Measurements from ENCODE around the gene KCTD12. TPM values are rescaled to one million over a fixed set of nuclear protein-coding genes. Genes with fewer than 3 reads are reported as not detected.
"Not testable (repeated sequence)": the region's sequence is repeated elsewhere in the genome, so short reads cannot be mapped to it uniquely, and the experiment has no call there.

KCTD12 gene
- total RNA-seq, 2 experiments from 2014 or later = 7.1 to 7.3 TPM

DNA sequence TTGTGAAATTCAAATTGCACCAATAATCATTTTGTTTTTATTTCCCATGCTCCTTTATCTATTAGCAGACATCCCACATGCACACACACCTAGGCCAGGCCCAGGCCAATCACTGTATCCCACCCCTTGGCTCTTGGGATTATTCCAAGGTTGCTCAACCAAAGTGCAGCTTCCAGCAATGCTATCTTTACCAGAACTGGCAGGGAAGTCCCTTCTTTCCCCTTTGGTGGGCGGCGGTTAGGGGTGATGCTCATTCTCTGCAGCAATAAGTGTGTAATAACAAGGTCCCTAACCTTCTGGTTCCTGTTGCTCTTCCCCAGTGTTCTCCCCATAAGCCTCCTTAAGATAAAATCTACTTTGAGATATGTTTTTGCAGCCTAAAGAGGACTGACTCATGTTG, 18.3 kb upstream of the KCTD12 start:
- Mint-ChIP-seq H3K9me3 (peaks cover 3% of the 10 kb centered on the region), H3K4me1 (no peaks in the 10 kb centered on the region), H3K27ac (no peak overlapping the region), H3K27me3 (peaks cover 25% of the 10 kb centered on the region), H3K4me3 (no peak overlapping the region), H3K36me3 (ENCODE audit: low read depth) (no peaks in the 10 kb centered on the region)
- ChIA-PET CTCF (interaction anchor here (0.7 to 3.1 kb wide), 14 partner anchors 8 to 1208 kb away, joined by 3 to 19 read pairs (median 5); partner anchors contain the start of gene KCTD12), POLR2A (interaction anchor here (1.4 kb wide), 1 partner anchor 19 kb away, joined by 6 read pairs; no protein-coding TSS in a partner anchor)
- no peak for DNase-seq

DNA sequence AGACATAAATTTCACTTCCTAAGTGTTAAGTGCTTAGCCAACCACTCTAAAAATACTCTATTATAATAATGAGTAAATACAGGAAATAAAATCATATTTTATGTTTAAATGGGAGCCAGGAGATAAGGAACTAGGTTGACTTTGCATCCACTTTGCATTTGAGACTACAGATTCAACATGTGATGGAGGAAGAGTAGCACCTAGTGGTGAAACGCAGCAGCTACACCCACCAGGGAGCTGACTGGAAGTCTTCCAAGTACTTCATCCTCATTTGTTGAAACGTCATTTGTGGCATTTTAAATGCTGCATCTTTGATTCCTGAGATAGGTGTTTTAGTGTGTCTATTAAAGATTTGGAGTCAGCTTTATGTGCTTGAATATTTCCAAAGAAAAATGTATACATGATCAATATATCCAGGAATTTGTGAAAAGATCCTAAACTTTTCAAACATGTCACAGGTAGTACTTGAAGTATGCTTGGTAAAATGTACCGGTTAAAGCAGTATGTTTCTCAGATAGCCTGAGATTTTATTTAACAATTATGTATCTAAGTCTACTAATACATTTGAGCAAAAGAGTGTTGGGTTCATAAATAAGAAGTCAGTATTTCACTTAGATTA, 17.4 kb upstream of the KCTD12 start:
- ChIA-PET POLR2A (interaction anchor here (1.4 kb wide), 1 partner anchor 18 kb away, joined by 6 read pairs; no protein-coding TSS in a partner anchor), CTCF (interaction anchor here (0.7 to 3.1 kb wide), 22 partner anchors 9 to 1208 kb away, joined by 3 to 19 read pairs (median 4); partner anchors contain the start of gene KCTD12)
- peak; percentile 73 for DNase-seq
- H3K9me3 Mint-ChIP-seq = peaks cover 11% of the 10 kb centered on the region
- no peak overlapping the region for H3K4me3 Mint-ChIP-seq
- no peak overlapping the region for H3K27ac Mint-ChIP-seq
- H3K36me3 Mint-ChIP-seq (ENCODE audit: low read depth) = peaks cover 5% of the 10 kb centered on the region
- peaks cover 31% of the 10 kb centered on the region for H3K27me3 Mint-ChIP-seq
- no peaks in the 10 kb centered on the region for H3K4me1 Mint-ChIP-seq

GRCh38 chr13:76899066-76899465, 12.9 kb upstream of the KCTD12 start:
- DNase-seq; H3K4me3 Mint-ChIP-seq; H3K27ac Mint-ChIP-seq; POLR2A ChIA-PET; H3K36me3 Mint-ChIP-seq (ENCODE audit: low read depth): not testable (repeated sequence)
- CTCF ChIA-PET = interaction anchor here (1.3 kb wide), 1 partner anchor 14 kb away, joined by 8 read pairs; the partner anchor contains the start of gene KCTD12
- peaks cover 11% of the 10 kb centered on the region for H3K9me3 Mint-ChIP-seq
- peaks cover 28% of the 10 kb centered on the region for H3K27me3 Mint-ChIP-seq
- peaks cover 12% of the 10 kb centered on the region for H3K4me1 Mint-ChIP-seq

GRCh38 chr13:76897171-76897570, 11.0 kb upstream of the KCTD12 start:
- H3K9me3 Mint-ChIP-seq = peaks cover 11% of the 10 kb centered on the region
- ChIA-PET CTCF (interaction anchor here (2.3 kb wide), 1 partner anchor 12 kb away, joined by 10 read pairs; no protein-coding TSS in a partner anchor), POLR2A (interaction anchor here (3.4 kb wide), 1 partner anchor 11 kb away, joined by 20 read pairs; the partner anchor contains the start of gene KCTD12)
- H3K4me3 Mint-ChIP-seq; H3K27ac Mint-ChIP-seq; H3K36me3 Mint-ChIP-seq (ENCODE audit: low read depth); DNase-seq: not testable (repeated sequence)
- peaks cover 30% of the 10 kb centered on the region for H3K27me3 Mint-ChIP-seq
- H3K4me1 Mint-ChIP-seq = peaks cover 15% of the 10 kb centered on the region

DNA sequence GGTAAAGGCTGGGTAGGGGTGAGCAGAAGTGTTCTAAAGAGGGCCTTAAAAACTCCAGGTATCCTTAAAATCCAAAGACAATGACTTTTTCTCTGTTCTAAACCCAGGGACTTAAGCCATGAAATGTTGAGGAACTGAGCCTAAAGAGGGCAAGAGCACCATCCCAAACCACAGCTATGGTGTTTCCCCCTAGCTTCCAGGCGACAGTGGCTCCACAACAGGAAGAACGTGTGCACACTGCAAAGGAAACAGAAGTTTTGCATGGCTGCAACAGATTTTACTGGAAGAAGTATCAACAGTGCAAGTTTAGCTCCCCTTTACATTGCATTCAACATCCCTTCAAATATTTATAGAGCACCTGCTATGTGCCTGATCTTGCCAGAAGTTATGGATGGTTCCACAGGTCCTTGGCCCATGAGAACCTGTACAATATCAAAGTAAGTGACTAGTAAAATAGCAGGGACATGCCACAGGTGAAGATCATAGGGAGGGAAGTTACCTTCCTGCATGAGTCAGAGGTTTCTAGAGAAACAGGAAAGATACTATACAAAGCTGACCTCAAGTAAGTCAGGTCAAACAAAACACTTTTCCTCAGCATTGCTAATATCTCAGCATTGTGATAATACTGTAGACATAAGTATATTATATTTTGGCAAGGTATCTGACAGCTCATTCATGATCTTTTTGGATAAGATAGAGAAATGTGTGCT, 8.4 kb upstream of the KCTD12 start:
- H3K27ac Mint-ChIP-seq = no peak overlapping the region
- H3K4me3 Mint-ChIP-seq = no peak overlapping the region
- POLR2A ChIA-PET = interaction anchor here (0.6 to 3.4 kb wide), 3 partner anchors 9 to 15 kb away, joined by 3 to 20 read pairs (median 3); partner anchors contain the start of gene KCTD12
- CTCF ChIA-PET = interaction anchor here (1.6 to 2.0 kb wide), 2 partner anchors 9 kb away, joined by 9 to 12 read pairs; partner anchors contain the start of gene KCTD12
- peaks cover 37% of the 10 kb centered on the region for H3K27me3 Mint-ChIP-seq
- peaks cover 5% of the 10 kb centered on the region for H3K36me3 Mint-ChIP-seq (ENCODE audit: low read depth)
- peaks cover 9% of the 10 kb centered on the region for H3K9me3 Mint-ChIP-seq
- H3K4me1 Mint-ChIP-seq = peaks cover 15% of the 10 kb centered on the region
- no peak for DNase-seq

DNA sequence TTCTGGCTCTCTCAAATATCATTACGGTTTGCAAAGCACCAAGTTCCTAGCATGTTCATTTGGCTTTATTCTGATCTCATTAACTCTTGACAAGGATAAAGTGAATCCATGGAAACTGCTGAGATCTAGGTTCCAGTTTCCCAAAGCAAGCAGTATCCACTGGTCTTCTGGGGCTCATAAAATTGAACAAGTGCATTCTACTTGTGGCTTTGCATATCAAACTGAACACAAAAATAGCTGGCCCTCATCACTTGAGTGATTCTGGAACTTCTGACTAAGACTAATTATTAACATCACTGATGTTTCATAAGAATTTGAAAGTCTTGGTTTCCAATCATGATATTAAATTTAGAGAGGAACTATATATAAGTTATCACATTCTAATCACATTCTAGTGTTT, 6.3 kb upstream of the KCTD12 start:
- Mint-ChIP-seq H3K4me1 (peaks cover 15% of the 10 kb centered on the region), H3K27ac (no peak overlapping the region), H3K9me3 (no peaks in the 10 kb centered on the region), H3K4me3 (no peak overlapping the region), H3K36me3 (ENCODE audit: low read depth) (no peaks in the 10 kb centered on the region), H3K27me3 (peaks cover 44% of the 10 kb centered on the region)
- ChIA-PET POLR2A (no interaction called here), CTCF (no interaction called here)
- no peak for DNase-seq

DNA sequence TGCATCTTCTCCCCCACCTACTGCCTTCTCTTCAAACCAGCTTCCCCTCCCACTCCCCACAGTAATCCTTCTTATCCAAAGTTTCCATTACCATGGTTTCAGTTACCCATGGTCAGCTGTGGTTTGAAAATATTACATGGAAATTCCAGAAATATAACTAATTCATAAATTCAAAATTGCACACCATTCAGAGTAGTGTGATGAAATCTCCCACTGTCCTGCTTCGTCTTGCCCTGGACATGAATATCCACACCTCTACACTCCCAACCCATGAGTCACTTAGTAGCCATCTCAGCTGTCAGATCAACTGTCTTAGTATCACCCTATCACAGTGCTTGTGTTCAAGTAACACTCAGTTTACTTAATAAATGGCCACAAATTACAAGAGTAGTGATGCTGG, 3.8 kb upstream of the KCTD12 start:
- Mint-ChIP-seq H3K27me3 (peaks cover 47% of the 10 kb centered on the region), H3K9me3 (no peaks in the 10 kb centered on the region), H3K4me3 (no peak overlapping the region), H3K36me3 (ENCODE audit: low read depth) (no peaks in the 10 kb centered on the region), H3K4me1 (peaks cover 24% of the 10 kb centered on the region), H3K27ac (no peak overlapping the region)
- ChIA-PET POLR2A (no interaction called here), CTCF (no interaction called here)
- no peak for DNase-seq

- Mint-ChIP-seq H3K4me1 (peaks cover 24% of the 10 kb centered on the region), H3K27me3 (peaks cover 48% of the 10 kb centered on the region), H3K9me3 (no peaks in the 10 kb centered on the region), H3K4me3 (no peak overlapping the region), H3K27ac (no peak overlapping the region), H3K36me3 (ENCODE audit: low read depth) (no peaks in the 10 kb centered on the region)
- DNase-seq = no peak
- ChIA-PET POLR2A (no interaction called here), CTCF (interaction anchor here (1.2 to 1.7 kb wide), 2 partner anchors 15 to 91 kb away, joined by 3 read pairs; no protein-coding TSS in a partner anchor)
Measured at GRCh38 chr13:76889254-76889653, 3.0 kb upstream of the KCTD12 start.

DNA sequence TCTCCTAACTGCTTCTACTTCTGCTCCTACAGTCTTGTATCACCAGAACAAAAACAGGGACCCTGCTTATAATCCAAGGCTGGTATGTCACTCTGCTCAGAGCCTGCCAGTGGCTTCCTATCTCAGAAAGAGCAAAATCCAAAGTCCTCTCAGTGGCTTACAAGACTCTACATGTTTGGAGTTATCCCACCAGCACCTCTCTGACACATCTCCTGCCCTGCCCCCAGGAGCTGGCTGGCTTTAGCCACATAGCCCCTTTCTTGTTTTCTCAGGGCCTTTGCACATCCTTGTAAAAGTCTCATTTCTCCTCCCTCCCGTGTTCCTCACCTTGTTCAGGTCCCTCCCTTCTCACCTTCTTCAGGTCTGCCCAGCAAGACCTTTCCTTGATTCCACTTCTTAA, 2.2 kb upstream of the KCTD12 start:
- peaks cover 22% of the 10 kb centered on the region for H3K4me1 Mint-ChIP-seq
- H3K4me3 Mint-ChIP-seq = no peak overlapping the region
- POLR2A ChIA-PET = interaction anchor here (1.0 kb wide), 1 partner anchor 9 kb away, joined by 3 read pairs; no protein-coding TSS in a partner anchor
- H3K36me3 Mint-ChIP-seq (ENCODE audit: low read depth) = no peaks in the 10 kb centered on the region
- H3K27ac Mint-ChIP-seq = no peak overlapping the region
- peaks cover 46% of the 10 kb centered on the region for H3K27me3 Mint-ChIP-seq
- H3K9me3 Mint-ChIP-seq = no peaks in the 10 kb centered on the region
- CTCF ChIA-PET = interaction anchor here (1.0 to 1.7 kb wide), 3 partner anchors 14 to 91 kb away, joined by 3 read pairs; no protein-coding TSS in a partner anchor
- DNase-seq = no peak

DNA sequence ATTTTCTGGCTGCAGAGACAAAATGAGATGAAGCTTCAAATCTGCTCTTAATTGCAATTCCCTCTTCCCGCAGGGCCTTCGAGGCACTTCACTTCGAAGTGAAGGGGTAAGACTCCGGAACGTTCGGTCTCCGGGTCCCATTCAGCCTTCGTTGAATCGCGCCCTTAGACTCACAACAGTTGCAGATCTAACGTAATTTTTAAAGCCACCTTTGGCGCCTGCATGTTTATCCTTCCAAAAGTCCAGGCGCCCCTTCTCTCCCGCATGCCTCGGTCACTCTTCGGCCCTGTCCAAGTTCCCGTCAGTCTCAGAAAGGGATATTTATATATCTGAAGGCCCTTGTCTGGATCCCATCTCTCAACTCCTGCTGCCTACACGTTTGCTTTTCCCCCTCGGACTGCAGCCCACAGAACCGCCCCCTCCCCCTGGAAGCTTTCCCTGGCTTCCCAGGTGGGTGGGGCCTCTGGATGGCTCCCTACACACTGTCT, 915 bp upstream of the KCTD12 start:
- DNase-seq = no peak
- H3K27ac Mint-ChIP-seq = no peak overlapping the region
- ChIA-PET CTCF (interaction anchor here (1.0 to 2.4 kb wide), 2 partner anchors 11 to 17 kb away, joined by 3 to 13 read pairs; no protein-coding TSS in a partner anchor), POLR2A (interaction anchor here (1.0 to 4.9 kb wide), 5 partner anchors 8 to 442 kb away, joined by 3 to 46 read pairs (median 8); partner anchors contain the start of genes CLN5 and MYCBP2)
- H3K4me3 Mint-ChIP-seq = peak overlapping the region; percentile 75
- peaks cover 4% of the 10 kb centered on the region for H3K36me3 Mint-ChIP-seq (ENCODE audit: low read depth)
- peaks cover 29% of the 10 kb centered on the region for H3K4me1 Mint-ChIP-seq
- H3K27me3 Mint-ChIP-seq = peaks cover 40% of the 10 kb centered on the region
- H3K9me3 Mint-ChIP-seq = no peaks in the 10 kb centered on the region

- peaks cover 31% of the 10 kb centered on the region for H3K4me1 Mint-ChIP-seq
- peaks cover 4% of the 10 kb centered on the region for H3K36me3 Mint-ChIP-seq (ENCODE audit: low read depth)
- H3K27me3 Mint-ChIP-seq = peaks cover 35% of the 10 kb centered on the region
- DNase-seq = no peak
- H3K9me3 Mint-ChIP-seq = no peaks in the 10 kb centered on the region
- peak overlapping the region; percentile 69 for H3K27ac Mint-ChIP-seq
- peak overlapping the region; percentile 72 for H3K4me3 Mint-ChIP-seq
- ChIA-PET CTCF (interaction anchor here (0.8 to 2.5 kb wide), 18 partner anchors 9 to 1560 kb away, joined by 3 to 19 read pairs (median 5); partner anchors contain the start of gene CLN5), POLR2A (interaction anchor here (0.8 to 4.9 kb wide), 10 partner anchors 9 to 443 kb away, joined by 3 to 46 read pairs (median 6); partner anchors contain the start of genes CLN5, FBXL3 and MYCBP2)
Measured at GRCh38 chr13:76886005-76886291, 257 bp downstream of the KCTD12 start.

- peak overlapping the region; percentile 71 for H3K27ac Mint-ChIP-seq
- no peaks in the 10 kb centered on the region for H3K9me3 Mint-ChIP-seq
- ChIA-PET POLR2A (interaction anchor here (0.8 to 4.9 kb wide), 12 partner anchors 10 to 1123 kb away, joined by 3 to 46 read pairs (median 6); partner anchors contain the start of genes CLN5, FBXL3 and MYCBP2), CTCF (interaction anchor here (0.8 to 2.5 kb wide), 23 partner anchors 9 to 1560 kb away, joined by 3 to 19 read pairs (median 3); partner anchors contain the start of gene CLN5)
- peak overlapping the region; percentile 84 for H3K4me3 Mint-ChIP-seq
- H3K36me3 Mint-ChIP-seq (ENCODE audit: low read depth) = peaks cover 7% of the 10 kb centered on the region
- peaks cover 36% of the 10 kb centered on the region for H3K4me1 Mint-ChIP-seq
- H3K27me3 Mint-ChIP-seq = peaks cover 30% of the 10 kb centered on the region
- peak; percentile 60 for DNase-seq
Measured at GRCh38 chr13:76885203-76886004, 801 bp downstream of the KCTD12 start.
